ENCODE measurements around the gene TALDO1.

DNA sequence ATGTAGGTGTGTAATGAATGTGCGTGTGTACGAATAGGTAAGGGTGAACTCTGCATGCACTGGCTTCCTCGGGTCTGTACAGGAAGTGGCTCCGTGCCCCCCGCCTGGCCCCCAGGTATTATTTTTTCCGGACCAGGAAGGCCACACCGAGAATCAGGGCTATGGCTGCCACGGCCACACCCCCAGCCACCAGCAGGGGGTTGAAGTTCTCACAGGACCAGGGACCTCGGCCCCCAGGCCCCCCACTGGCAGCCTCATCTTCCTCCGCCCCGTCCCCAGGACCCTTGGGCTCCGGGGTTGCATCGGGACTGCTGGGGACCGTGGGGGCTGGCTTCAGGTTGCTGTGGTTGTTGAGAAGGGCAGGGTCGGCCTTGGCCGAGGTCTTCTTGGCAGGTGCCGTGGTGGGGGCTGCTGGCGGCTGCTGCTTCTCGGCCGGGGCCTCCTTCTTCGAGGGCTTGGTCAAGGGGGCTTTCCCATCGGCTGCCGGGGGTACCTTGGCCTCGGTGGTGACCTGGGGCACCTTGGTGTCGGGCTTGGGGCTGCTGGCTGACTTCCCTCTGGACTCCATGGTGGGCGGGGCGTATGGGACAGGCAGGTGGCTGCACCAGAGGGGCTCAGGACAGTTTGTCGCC, 40.9 kb downstream of the TALDO1 start:
- TF ChIP-seq NFRKB (IDR thresholded peaks at IDR 0.05) = no peak
- no peak for TF ChIP-seq FOXM1 (IDR thresholded peaks at IDR 0.05; ENCODE audit: borderline replicate concordance)
- no peak for TF ChIP-seq FOXA1 (IDR thresholded peaks at IDR 0.05)
- no peak for TF ChIP-seq TARDBP (IDR thresholded peaks at IDR 0.05)
- no peak for TF ChIP-seq ELF4 (IDR thresholded peaks at IDR 0.05)
- TF ChIP-seq CTBP1 (IDR thresholded peaks at IDR 0.05; ENCODE audit: borderline replicate concordance) = no peak
- TF ChIP-seq SUZ12 (IDR thresholded peaks at IDR 0.05) = no peak
- TF ChIP-seq, protein P1, sequence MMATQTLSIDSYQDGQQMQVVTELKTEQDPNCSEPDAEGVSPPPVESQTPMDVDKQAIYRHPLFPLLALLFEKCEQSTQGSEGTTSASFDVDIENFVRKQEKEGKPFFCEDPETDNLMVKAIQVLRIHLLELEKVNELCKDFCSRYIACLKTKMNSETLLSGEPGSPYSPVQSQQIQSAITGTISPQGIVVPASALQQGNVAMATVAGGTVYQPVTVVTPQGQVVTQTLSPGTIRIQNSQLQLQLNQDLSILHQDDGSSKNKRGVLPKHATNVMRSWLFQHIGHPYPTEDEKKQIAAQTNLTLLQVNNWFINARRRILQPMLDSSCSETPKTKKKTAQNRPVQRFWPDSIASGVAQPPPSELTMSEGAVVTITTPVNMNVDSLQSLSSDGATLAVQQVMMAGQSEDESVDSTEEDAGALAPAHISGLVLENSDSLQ (IDR thresholded peaks at IDR 0.05) = no peak
